HG03565 (cell line): ENCODE data around the gene KLHL30.

Experiments used
- ATAC-seq: cut with Tn5 transposase; IDR thresholded peaks from one replicate; pipeline ENCODE4 v1.9.1; 2021; ENCODE audit warnings: mild to moderate bottlenecking, moderate library complexity; ENCODE audit not compliant: unreplicated experiment

The KLHL30 gene

DNA sequence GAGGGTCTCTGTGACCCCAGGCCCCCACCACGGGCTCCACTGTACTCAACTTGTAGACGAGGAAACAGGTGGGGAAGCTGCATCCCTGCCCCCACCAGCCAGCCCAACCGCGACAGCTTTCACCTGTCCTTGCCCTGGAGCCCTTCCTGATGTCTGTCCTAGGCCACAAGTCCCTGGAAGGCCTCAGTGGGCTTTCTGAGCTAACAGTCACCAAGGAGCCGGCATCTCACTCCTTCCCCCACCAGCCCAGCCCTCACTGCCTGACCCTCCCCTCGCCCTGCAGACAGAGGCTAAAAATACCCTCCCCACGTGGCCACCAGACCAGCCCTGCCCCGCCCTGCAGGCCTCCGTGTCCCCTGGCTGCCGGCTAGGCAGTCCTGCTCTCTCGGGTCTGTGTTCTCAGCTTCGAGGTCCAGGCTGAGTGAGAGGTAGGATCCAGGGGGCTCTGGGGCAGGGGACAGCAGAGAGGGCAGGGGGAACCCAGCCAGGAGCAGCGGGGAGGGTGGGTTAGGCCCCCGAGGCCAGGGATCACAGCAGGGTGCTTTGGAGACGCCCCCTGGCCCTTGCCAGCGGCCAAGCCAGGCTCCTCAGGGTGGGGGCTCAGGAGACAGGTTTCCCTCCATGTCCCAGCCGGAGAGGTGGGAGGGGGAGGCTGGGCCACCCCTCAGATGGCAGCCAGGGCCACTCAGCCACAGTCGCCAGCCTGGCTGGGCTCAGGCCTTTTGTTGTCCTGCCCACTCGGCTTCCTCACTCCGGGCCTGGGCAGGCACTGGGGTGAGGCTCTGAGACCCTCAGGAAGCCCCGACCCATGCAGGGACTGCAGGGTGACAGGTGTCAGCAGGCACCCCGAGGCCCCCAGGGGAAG, at the start of gene KLHL30:
Gene KLHL30, plus strand, starts transcription at position 338 of the 865 bp plus-strand sequence. CDS start 2,087 bp downstream, outside the sequence.
- no peak for ATAC-seq

DNA sequence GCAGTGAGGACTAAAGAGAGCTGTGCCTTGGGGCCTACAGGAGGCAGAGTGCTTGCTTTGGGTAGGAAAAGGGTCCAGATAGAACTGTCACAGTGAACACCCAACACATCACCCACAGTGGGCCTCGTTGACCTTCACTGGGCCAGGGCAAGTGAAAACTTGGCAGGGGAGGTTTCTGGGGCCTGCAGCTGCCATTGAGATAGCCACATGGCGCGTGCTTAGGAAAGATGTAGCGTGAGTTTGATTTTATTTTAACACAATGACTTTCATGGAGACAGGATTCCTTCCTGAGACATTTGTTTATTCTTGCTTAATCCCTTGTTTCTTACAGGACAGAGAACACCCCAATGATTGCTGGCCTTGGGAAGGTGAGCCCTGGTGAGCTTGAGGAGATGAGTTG, 47.6 kb upstream of the KLHL30 start:
- no peak for ATAC-seq

DNA sequence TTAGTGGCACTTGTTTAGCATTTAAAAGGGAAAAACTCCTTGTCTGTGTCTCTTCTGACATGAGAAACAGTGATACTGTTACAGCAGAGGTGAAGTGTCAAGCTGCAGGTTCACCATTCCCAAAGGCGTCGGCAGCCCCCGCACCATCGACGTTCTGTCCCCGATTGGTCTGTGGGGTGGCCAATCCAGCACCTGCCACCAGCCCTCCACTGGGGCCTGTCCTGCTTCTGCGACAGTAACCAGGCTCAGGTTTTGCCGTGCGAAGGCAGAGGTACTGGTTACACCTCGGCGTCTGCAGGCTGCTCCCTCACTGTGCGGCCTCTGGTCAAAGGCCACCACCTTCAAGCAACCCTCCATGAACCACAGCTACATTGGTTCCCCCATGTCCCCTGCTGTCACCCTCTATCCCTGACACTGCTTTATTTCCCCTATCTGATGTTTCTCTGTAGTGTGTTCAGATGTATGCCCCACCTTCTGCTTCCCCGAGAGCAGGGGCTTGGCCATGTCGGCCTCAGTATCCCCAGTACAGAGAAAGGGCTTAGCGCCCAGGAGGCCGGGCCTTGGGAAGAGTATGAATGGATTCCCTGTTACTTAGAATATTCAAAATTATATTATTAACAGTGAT, 46.9 kb upstream of the KLHL30 start:
- no peak for ATAC-seq

- ATAC-seq, result no peak
Measured at GRCh38 chr2:238092486-238093035, 45.9 kb upstream of the KLHL30 start.

DNA sequence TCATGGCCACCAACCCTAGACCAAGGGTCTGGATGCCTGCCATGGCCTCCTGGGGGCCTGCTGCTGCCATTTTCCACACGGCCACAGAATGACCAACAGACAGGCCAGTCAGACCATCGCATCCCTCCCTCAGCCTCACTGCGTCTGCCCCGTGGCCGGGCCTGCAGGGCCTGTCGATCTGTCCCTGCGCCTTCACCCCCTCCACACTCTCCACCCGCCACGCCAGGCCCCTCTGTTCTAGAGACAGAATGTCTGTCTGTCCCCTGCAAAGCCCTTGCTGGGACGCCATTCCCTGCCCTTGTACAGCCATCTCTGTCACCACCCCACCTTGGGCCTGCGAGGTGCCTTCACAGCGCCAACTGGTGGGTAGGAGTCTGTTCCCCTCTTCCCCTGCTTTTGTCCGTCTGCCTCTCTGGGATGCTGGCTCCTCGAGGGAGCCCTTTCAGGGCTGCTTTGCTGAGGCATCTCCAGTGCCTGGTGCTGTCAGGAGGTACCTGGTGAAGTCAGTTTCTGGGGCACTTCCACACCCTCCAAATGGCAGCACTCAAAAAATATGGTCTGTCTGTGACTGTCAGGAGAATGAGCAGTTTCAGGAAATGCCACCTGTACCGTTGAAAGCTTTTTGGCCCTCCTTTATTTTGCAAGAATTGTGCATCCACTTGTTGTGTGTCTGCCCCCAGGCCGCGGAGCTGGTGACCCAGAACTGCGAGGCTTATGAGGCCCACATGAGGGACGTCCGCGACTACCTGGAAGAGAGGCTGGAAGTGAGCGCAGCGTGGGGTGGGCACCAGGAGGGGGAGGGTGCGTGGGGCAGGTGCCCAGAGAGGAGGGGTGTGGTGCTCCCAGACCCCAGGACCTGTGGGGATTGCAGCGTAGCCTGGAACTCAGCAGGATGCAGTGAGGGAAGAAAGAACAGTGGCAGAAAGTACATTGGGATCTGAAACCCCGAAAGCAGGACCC, 45.0 kb upstream of the KLHL30 start:
- no peak for ATAC-seq

- no peak for ATAC-seq
Measured at GRCh38 chr2:238094438-238095022, 43.9 kb upstream of the KLHL30 start.

DNA sequence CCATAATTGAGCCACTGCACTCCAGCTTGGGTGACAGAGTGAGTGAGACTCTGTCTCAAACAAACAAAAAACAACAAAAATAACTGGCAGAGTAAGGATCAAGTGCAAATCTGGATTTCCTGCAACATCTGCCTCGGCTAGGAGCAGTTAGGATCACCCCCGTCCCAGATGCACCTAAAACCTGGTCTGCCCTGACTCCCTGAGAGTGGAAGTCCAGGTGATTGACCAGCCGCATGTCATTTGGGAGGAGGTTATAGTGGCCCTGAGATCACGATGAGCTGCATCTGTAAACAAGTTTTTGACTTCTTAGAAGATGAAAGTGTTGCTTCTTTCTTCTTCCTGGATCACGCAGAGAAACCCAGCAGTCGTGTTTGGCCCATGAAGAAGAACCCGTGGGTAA, 43.3 kb upstream of the KLHL30 start:
- ATAC-seq, result no peak

DNA sequence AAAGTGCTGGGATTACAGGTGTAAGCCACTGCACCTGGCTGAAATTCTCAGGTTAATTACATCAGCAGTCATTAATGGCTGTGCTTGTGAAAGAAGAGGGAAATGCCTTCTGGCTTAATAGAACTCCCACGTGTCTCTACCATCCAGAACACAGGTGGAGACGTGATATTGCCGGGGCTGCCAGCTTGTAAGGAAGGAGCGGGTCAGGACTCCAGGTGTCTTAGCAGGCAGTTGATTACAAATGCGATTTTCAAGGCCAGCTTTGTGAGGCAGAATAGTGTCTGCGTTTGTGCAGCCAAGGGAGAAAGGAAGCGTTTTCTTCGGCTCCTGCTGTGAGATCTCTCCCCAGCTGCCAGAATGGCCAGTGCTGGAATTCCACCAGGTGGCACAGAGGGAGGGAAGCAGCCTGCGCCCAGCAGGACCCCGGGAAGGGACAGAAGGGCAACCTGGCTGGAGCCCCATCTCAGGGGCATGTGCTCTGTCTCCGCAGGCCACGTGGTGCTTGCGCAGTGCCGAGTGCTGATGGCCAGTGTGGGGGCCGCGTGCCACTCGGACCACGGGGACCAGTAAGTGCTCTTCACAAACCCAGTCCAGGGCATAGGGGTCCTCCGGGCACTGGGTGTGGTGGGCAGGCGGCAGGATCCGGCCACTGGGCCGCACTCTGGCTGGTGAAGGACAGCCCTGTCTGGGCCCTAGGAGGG, 42.0 kb upstream of the KLHL30 start:
- no peak for ATAC-seq

DNA sequence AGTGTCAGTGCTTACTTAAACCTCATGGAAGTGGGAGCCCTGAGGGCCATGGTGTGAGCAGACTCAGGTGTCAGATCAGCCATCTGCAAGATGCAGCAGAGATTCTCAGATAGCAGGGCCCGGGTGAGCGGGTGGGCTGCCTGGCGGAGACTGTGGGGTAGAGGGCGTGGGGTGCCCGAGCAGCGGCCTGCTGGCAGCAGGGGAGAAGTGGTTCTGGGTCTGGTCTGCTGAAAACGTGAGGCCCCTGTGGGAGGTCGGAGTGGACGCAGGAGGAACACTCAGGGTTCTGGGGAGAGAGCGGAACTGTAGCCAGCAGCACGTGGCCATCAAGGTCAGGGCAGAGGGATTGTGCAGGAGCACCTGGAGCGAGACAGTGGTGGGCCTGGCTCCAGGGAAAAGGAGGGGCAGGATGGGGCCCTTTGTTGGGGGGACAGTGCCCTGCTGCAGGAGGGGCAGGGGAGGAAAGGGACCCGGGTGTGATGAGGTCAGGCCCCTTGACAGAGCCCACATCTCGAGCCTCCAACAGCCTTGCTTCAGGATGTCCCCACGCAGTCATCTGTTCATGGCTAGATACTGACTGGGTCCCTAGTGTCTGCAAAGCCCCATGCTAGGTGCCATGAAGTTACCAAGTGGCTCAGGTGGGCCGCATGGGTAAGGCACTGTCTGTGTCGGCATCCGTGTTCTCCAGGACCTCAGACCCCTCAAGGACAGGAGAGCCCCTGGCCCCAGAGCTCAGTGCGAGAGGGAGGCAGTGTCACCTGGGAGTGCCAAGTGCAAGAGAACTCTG, 41.1 kb upstream of the KLHL30 start:
- no peak for ATAC-seq

DNA sequence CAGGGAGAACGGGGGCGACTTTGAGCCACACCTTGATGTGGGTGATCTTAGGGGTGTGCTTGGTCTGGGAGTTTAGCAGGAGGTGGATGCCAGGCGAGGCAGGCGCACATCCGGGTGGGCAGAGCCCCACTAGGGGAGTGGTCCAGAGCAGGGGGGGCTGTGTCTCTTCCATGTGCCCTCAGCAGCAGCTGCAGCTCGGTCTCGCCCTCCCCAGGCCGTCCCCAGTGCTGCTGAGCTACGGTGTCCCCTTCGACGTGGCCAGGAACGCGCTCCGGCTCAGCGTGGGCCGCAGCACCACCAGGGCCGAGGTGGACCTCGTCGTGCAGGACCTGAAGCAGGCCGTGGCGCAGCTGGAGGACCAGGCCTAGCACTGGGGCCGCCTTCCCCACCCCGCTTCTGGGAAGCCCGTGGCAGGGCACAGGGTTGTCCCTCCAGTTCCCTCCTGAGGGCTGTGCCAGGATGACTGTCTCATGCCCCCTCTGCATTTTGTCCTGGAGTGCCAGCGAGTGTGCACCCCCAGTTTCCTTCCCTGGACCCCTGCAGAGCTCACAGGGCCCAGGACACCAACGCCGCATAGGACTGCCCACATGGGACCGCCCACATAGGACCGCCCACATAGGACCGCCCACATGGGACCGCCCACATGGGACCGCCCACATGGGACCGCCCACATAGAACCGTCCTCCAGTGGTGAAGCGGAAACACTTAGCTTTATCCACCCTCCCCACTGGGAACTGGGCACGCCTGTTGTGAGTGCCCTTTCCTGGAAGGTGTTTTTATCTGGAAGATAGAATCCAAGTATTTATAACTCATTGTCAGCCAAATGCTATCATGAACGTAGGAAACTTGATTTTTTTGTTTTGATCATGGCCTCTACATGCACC, 40.2 kb upstream of the KLHL30 start:
- ATAC-seq, result peak; percentile 55

DNA sequence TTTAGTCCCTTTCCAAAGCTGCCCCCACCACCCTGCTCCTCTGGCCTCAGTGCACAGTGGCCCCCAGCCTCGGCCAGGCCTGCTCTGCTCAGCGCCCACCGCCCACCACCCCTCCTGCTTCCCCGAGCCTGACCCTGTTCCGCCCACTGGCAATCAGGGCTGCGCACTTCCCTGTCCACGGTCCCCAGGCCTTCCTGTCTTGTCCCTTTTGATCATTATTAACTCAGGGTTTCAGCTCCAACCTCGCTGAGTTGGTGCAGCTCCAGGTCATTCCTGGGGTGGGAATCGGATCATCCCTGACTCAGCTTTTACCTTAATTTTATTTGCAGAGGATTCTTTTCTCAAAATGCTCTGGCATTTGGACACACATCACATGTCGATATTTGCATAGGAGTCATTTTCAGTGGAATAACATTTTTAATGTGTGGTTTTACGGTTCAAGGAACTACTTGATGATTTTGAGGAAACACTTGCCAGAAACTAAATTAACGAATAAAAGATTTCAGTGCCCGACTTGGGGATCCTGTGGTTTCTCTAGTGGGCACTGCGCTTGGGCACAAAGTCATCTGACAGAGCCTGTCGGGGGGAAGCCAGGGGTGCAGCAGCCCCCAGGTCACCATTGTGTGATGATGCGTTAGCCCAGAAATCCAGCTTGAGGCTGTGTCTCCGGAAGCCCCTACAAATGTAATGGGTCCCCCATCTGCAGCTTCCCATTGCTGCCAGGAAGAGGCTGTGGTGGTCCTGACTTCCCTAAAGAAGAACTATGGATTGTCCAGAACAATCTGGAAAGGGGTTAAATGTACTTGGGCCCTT, 39.4 kb upstream of the KLHL30 start:
- no peak for ATAC-seq

- ATAC-seq, result no peak
Measured at GRCh38 chr2:238099714-238100048, 38.8 kb upstream of the KLHL30 start.

DNA sequence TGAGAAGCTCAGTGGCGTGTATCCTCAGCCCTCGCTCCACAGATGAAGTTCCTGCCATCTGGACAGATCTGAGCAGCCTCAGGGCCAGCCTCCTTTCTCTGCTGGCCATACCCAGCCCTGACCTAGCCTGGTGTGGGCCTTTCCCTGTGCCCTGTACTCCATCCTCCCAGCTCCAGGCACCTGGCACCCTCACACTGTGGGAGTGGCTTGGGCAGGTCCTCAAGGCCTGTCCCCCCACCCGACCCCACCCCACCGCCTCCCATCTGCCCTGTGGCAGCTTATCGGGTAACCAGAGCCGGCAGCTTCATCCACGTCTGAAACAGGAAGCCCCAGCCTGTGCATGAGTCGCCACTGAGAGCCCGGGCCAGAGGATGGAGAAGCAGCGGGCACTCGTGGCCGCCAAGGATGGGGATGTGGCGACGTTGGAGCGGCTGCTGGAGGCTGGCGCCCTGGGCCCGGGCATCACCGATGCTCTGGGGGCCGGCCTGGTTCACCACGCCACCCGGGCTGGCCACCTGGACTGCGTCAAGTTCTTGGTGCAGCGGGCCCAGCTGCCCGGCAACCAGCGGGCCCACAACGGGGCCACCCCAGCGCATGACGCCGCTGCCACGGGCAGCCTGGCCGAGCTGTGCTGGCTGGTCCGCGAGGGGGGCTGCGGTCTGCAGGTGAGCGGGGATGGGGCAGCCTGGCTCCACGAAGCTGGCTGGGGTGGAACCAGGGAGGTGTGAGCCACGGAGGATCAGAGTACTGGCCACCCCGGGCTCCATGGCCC, 38.2 kb upstream of the KLHL30 start, which contains the start of gene ESPNL:
Gene ESPNL, plus strand, starts transcription at position 292 of the 772 bp plus-strand sequence. Its CDS starts 80 bp downstream, at position 372.
- no peak for ATAC-seq

GRCh38 chr2:238100821-238101771, 37.4 kb upstream of the KLHL30 start:
- no peak for ATAC-seq
